Activated CD4-positive, alpha-beta T cell treated with anti-CD3 and anti-CD28 coated beads, Interleukin-2, amount 10 ng/mL, durations not matched to agents 7 days and 5 days (primary cell): Measurements from ENCODE around the gene NUB1. TPM values are rescaled to one million over a fixed set of nuclear protein-coding genes. Genes with fewer than 3 reads are reported as not detected.

ENCODE experiments used
- CTCF ChIA-PET: fragments of 350-600 bp; sonication (Branson Sonifier 250); formaldehyde crosslinking; loops from one replicate; lab custom pipeline; 2021; ENCODE audit warnings: antibody characterized with exemption; lab: Charles Lee
- POLR2A ChIA-PET: fragments of 350-600 bp; sonication (Branson Sonifier 250); formaldehyde crosslinking; loops from one replicate; lab custom pipeline; 2021; ENCODE audit warnings: antibody characterized with exemption; lab: Charles Lee
- DNase-seq: peaks from one replicate; pipeline ENCODE4 v3.0.0-alpha.2; 2020
- H3K27ac Mint-ChIP-seq: one replicate; pipeline ENCODE4 v1.8.0; 2021; ENCODE audit warnings: mild to moderate bottlenecking, moderate library complexity, mixed read lengths
- H3K27me3 Mint-ChIP-seq: one replicate; pipeline ENCODE4 v1.8.0; 2021; ENCODE audit warnings: mixed read lengths
- H3K36me3 Mint-ChIP-seq: one replicate; pipeline ENCODE4 v1.8.0; 2021; ENCODE audit warnings: low read depth, mixed read lengths
- H3K4me1 Mint-ChIP-seq: one replicate; pipeline ENCODE4 v1.8.0; 2021; ENCODE audit warnings: mixed read lengths
- H3K4me3 Mint-ChIP-seq: one replicate; pipeline ENCODE4 v1.8.0; 2021; ENCODE audit warnings: mild to moderate bottlenecking, moderate library complexity, mixed read lengths
- H3K9me3 Mint-ChIP-seq: one replicate; pipeline ENCODE4 v1.8.0; 2021; ENCODE audit warnings: mixed read lengths
- total RNA-seq, 2 experiments: library from RNA; stranded (reverse); gene quantifications; one replicate each; pipeline ENCODE4 v1.2.3, GENCODE V29; 2021

Gene NUB1
- total RNA-seq, 2 experiments from 2014 or later = 69.7 to 85.5 TPM

DNA sequence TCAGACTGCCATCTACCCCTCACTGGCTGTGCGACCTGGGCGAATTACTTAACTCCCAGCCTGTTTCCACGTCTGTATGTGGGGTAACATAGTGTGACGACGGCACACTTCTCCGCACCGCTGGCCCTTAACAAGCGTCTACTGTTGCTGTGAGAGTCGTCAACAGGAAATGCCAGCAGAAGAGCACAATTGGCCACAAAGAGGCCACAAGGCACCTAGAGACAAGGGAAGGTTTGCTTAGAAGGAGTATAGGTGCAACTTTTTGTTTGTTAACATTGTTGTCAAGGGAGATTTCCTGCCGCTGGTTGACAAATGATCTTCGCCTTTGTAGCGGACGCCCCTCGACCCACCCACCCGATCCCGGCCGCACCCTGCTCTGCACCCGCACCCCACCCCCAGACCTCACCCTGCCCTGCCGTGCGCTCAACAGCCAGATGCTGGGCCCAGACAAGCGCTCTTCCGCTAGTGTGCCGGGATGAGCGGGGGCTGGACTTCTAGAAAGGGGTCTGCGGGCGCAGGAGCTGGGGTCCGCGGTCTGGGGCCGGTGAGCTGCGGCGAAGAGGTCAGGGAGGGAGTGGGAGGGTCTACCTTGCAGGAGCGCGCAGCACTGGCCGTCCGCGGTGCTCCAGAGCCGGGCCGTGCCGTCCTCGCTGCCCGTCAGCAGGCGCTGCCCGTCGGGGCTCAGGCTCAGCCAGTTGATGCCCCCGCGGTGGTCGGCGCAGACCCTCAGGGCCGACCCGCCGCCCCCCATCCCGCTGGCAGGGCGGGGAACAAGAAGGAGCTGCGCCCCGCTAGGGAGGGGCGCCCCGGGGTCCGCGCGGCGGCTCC, 67.4 kb downstream of the NUB1 start:
- Mint-ChIP-seq H3K4me3 (peak overlapping the region; percentile 57), H3K36me3 (no peaks in the 10 kb centered on the region), H3K4me1 (peaks cover 19% of the 10 kb centered on the region), H3K27ac (peak overlapping the region; percentile 71), H3K27me3 (peaks cover 46% of the 10 kb centered on the region), H3K9me3 (no peaks in the 10 kb centered on the region)
- ChIA-PET POLR2A (no interaction called here), CTCF (no interaction called here)
- peak; percentile 73 for DNase-seq

- H3K4me1 Mint-ChIP-seq = peaks cover 22% of the 10 kb centered on the region
- H3K9me3 Mint-ChIP-seq = no peaks in the 10 kb centered on the region
- H3K27me3 Mint-ChIP-seq = peaks cover 52% of the 10 kb centered on the region
- DNase-seq = no peak
- peak within 1 kb of the TSS; percentile 57 for H3K4me3 Mint-ChIP-seq
- H3K36me3 Mint-ChIP-seq = no peaks in the 10 kb centered on the region
- peak within 1 kb of the TSS; percentile 71 for H3K27ac Mint-ChIP-seq
- CTCF ChIA-PET = no interaction called here
- POLR2A ChIA-PET = no interaction called here
Observed at GRCh38 chr7:151409667-151410404, 68.2 kb downstream of the NUB1 start, which contains the start of gene WDR86. TSS of gene WDR86 (minus strand) at chr7:151410038. CDS start at chr7:151409589, 449 bp downstream.

GRCh38 chr7:151410405-151411390, 69.1 kb downstream of the NUB1 start:
- Mint-ChIP-seq H3K27ac (no peak overlapping the region), H3K27me3 (peaks cover 52% of the 10 kb centered on the region), H3K9me3 (no peaks in the 10 kb centered on the region), H3K4me1 (peaks cover 22% of the 10 kb centered on the region), H3K4me3 (no peak overlapping the region), H3K36me3 (no peaks in the 10 kb centered on the region)
- DNase-seq = no peak
- CTCF ChIA-PET = no interaction called here
- POLR2A ChIA-PET = no interaction called here

GRCh38 chr7:151411551-151411950, 69.9 kb downstream of the NUB1 start:
- CTCF ChIA-PET = interaction anchor here (0.5 to 1.0 kb wide), 2 partner anchors 12 to 108 kb away, joined by 3 read pairs; no protein-coding TSS in a partner anchor
- Mint-ChIP-seq H3K36me3 (no peaks in the 10 kb centered on the region), H3K9me3 (no peaks in the 10 kb centered on the region), H3K27me3 (peaks cover 52% of the 10 kb centered on the region), H3K4me1 (peaks cover 22% of the 10 kb centered on the region), H3K4me3 (no peak overlapping the region), H3K27ac (no peak overlapping the region)
- POLR2A ChIA-PET = no interaction called here
- no peak for DNase-seq

DNA sequence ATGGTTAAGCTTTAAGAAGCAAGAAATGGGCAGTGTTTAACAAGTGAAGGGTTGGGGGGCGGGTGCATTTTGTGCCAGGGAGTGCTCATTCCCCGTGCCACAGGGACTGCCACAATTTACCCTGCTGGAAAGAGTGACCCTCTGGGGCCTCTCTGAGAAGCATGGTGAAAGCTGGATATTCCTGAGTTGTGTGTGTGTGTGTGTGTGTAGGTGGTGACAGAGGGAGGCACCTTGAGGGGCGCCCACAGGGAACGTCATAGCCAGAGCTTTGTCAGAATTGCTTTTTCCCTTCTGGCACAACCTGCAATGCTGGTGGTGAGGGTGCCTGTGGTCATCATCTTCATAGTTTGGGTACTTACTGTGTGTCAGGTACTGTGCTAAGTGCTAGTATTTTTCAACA, 70.7 kb downstream of the NUB1 start:
- CTCF ChIA-PET = interaction anchor here (1.0 to 1.5 kb wide), 2 partner anchors 10 to 12 kb away, joined by 3 to 4 read pairs; no protein-coding TSS in a partner anchor
- Mint-ChIP-seq H3K27me3 (peaks cover 57% of the 10 kb centered on the region), H3K4me3 (no peak overlapping the region)

DNA sequence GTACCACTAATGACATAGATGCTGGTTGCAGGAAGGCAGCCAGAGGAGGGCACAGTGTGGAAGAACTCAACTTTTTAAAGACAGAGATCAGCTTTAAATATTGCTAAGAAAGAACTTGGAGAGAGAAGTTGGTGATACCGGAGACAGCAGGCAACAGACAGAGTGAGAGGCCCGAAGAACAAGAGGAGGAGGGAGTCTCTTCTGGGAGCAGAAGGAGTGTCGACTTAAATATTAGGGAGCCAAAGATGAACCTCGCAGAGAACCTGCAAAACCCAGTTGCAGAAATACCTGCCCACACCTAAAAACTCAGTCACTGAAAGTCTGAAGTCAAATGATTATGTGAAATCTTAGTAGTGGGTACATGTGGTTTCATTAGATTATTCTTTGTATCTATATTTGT, 71.6 kb downstream of the NUB1 start:
- POLR2A ChIA-PET = no interaction called here
- no peak for DNase-seq
- CTCF ChIA-PET = interaction anchor here (1.5 kb wide), 1 partner anchor 9 kb away, joined by 4 read pairs; no protein-coding TSS in a partner anchor
- Mint-ChIP-seq H3K27me3 (peaks cover 57% of the 10 kb centered on the region), H3K4me3 (no peak overlapping the region), H3K9me3 (no peaks in the 10 kb centered on the region), H3K4me1 (peaks cover 22% of the 10 kb centered on the region), H3K36me3 (peaks cover 2% of the 10 kb centered on the region), H3K27ac (no peak overlapping the region)

More for the DNA sequence above, 70.7 kb downstream of the NUB1 start:
- H3K36me3 Mint-ChIP-seq = peaks cover 2% of the 10 kb centered on the region
- peaks cover 22% of the 10 kb centered on the region for H3K4me1 Mint-ChIP-seq
- POLR2A ChIA-PET = no interaction called here
- H3K27ac Mint-ChIP-seq = no peak overlapping the region
- no peak for DNase-seq
- H3K9me3 Mint-ChIP-seq = no peaks in the 10 kb centered on the region

GRCh38 chr7:151415375-151416105, 73.9 kb downstream of the NUB1 start:
- CTCF ChIA-PET = interaction anchor here (1.1 to 1.7 kb wide), 3 partner anchors 26 to 47 kb away, joined by 3 to 4 read pairs (median 3); no protein-coding TSS in a partner anchor
- POLR2A ChIA-PET = no interaction called here
- Mint-ChIP-seq H3K27me3 (peaks cover 53% of the 10 kb centered on the region), H3K4me1 (peaks cover 14% of the 10 kb centered on the region), H3K4me3 (no peak overlapping the region), H3K36me3 (peaks cover 2% of the 10 kb centered on the region), H3K27ac (peak overlapping the region; percentile 4), H3K9me3 (peaks cover 3% of the 10 kb centered on the region)
- DNase-seq = no peak

- POLR2A ChIA-PET = no interaction called here
- CTCF ChIA-PET = interaction anchor here (1.3 to 1.7 kb wide), 2 partner anchors 17 to 26 kb away, joined by 3 to 4 read pairs; no protein-coding TSS in a partner anchor
- Mint-ChIP-seq H3K9me3 (peaks cover 3% of the 10 kb centered on the region), H3K4me3 (no peak overlapping the region), H3K27ac (no peak overlapping the region), H3K4me1 (peaks cover 8% of the 10 kb centered on the region), H3K36me3 (peaks cover 2% of the 10 kb centered on the region), H3K27me3 (peaks cover 46% of the 10 kb centered on the region)
- DNase-seq = no peak
Observed at GRCh38 chr7:151416112-151416940, 74.7 kb downstream of the NUB1 start.

GRCh38 chr7:151416941-151417315, 75.3 kb downstream of the NUB1 start:
- H3K27ac Mint-ChIP-seq = no peak overlapping the region
- ChIA-PET POLR2A (no interaction called here), CTCF (interaction anchor here (1.3 to 1.7 kb wide), 2 partner anchors 16 to 27 kb away, joined by 3 to 4 read pairs; no protein-coding TSS in a partner anchor)
- DNase-seq = no peak
- no peak overlapping the region for H3K4me3 Mint-ChIP-seq
- H3K36me3 Mint-ChIP-seq = peaks cover 2% of the 10 kb centered on the region
- peaks cover 8% of the 10 kb centered on the region for H3K4me1 Mint-ChIP-seq
- H3K27me3 Mint-ChIP-seq = peaks cover 40% of the 10 kb centered on the region
- peaks cover 4% of the 10 kb centered on the region for H3K9me3 Mint-ChIP-seq

DNA sequence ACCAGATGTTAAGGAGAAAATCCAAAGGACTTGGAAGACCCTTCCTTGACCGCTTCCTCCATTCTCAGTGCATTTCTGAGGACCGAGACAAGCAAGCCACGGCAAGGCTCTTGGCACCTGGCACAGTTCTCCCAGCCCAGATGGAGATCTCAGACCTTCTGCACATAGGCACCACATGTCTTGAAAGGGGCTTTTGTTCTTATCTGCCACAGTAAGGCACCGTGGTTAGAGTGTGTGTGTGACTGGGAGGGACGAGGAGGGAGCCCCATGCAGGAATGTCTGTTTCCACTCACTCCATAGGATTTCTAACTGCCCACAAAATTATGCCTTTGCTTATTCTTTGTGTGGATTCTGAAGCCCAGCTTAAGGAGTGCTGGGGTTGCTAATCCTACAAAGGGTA, 78.5 kb downstream of the NUB1 start:
- Mint-ChIP-seq H3K4me3 (no peak overlapping the region), H3K27me3 (peaks cover 27% of the 10 kb centered on the region), H3K4me1 (no peaks in the 10 kb centered on the region), H3K27ac (no peak overlapping the region), H3K9me3 (peaks cover 9% of the 10 kb centered on the region), H3K36me3 (peaks cover 4% of the 10 kb centered on the region)
- DNase-seq = no peak
- POLR2A ChIA-PET = no interaction called here
- CTCF ChIA-PET = interaction anchor here (1.3 kb wide), 1 partner anchor 23 kb away, joined by 5 read pairs; no protein-coding TSS in a partner anchor

- Mint-ChIP-seq H3K9me3 (peaks cover 9% of the 10 kb centered on the region), H3K4me3 (no peak overlapping the region), H3K27ac (no peak overlapping the region), H3K27me3 (peaks cover 25% of the 10 kb centered on the region), H3K36me3 (peaks cover 2% of the 10 kb centered on the region), H3K4me1 (no peaks in the 10 kb centered on the region)
- CTCF ChIA-PET = interaction anchor here (1.5 to 1.7 kb wide), 2 partner anchors 10 to 26 kb away, joined by 4 read pairs; no protein-coding TSS in a partner anchor
- POLR2A ChIA-PET = no interaction called here
- no peak for DNase-seq
Observed at GRCh38 chr7:151422212-151422611, 80.6 kb downstream of the NUB1 start.
